Endothelial cell of umbilical vein (primary cell): ENCODE results near the gene MTERF1. TPM values are rescaled to one million over a fixed set of nuclear protein-coding genes. Genes with fewer than 3 reads are reported as not detected.

Experiments
- BruUV-seq: library from RNA; stranded (reverse); fragments of 400-500 nt; replicated peaks from 2 replicates; lab custom pipeline; 2021; lab: Mats Ljungman, UMichigan
- CTCF ChIA-PET: fragments of 300-600, 350-600 bp; sonication (Branson Sonifier 250); formaldehyde crosslinking; loops from one replicate; lab custom pipeline; 2021; ENCODE audit warnings: antibody characterized with exemption, inconsistent platforms; lab: Charles Lee
- POLR2A ChIA-PET: fragments of 300-600, 350-600 bp; sonication (Branson Sonifier 250); formaldehyde crosslinking; loops from one replicate; lab custom pipeline; 2021; ENCODE audit warnings: antibody characterized with exemption, inconsistent platforms; lab: Charles Lee
- DNase-seq: peaks from one replicate; pipeline ENCODE4 v3.0.0-alpha.2; 2011; ENCODE audit warnings: low read depth, low spot score
- FAIRE-seq: peaks from 2 replicates; lab custom pipeline; 2011; peaks lifted over from hg19 to GRCh38; lab: Jason Lieb, UNC
- H2AFZ ChIP-seq: 2 replicates; pipeline ENCODE4 v1.6.0; 2012; ENCODE audit warnings: low read depth, low read length, control low read depth, inconsistent platforms
- H3K27ac ChIP-seq: 2 replicates; pipeline ENCODE4 v1.5.1; 2011; ENCODE audit warnings: low read depth, mild to moderate bottlenecking, control low read depth, low read length, moderate library complexity; ENCODE audit not compliant: insufficient read depth
- H3K27me3 ChIP-seq, 2 experiments: 2 replicates each; pipeline versions ENCODE4 v1.6.0 to v1.6.1; 2011; ENCODE audit warnings: low read length in 2 of 2, mixed read lengths in 1 of 2; ENCODE audit not compliant: control insufficient read depth in 2 of 2, insufficient read depth in 2 of 2
- H3K36me3 ChIP-seq, 2 experiments: 2 replicates in 1 of 2; 3 replicates in 1 of 2; pipeline ENCODE4 v1.5.1; 2011; ENCODE audit warnings: low read length in 2 of 2, mild to moderate bottlenecking in 1 of 2, moderate library complexity in 1 of 2; ENCODE audit not compliant: control insufficient read depth in 2 of 2, insufficient read depth in 2 of 2; ENCODE audit errors: extremely low read depth in 1 of 2
- H3K4me1 ChIP-seq: 3 replicates; pipeline ENCODE4 v1.5.1; 2011; ENCODE audit warnings: mild to moderate bottlenecking, low read length; ENCODE audit not compliant: control insufficient read depth, insufficient read depth; ENCODE audit errors: extremely low read depth
- H3K4me2 ChIP-seq: 2 replicates; pipeline ENCODE4 v1.6.1; 2011; ENCODE audit warnings: low read length, control low read depth, mixed read lengths; ENCODE audit not compliant: insufficient read depth
- H3K4me3 ChIP-seq, 3 experiments: fragments of 200-600 bp in 1 of 3; sonication (generic), shearing (Covaris generic) in 1 of 3; replicated peaks in 1 of 3; 2 replicates each; pipeline ENCODE4 v1.5.1; 2011 to 2016; ENCODE audit warnings: control low read depth in 3 of 3, low read length in 3 of 3, mild to moderate bottlenecking in 2 of 3, inconsistent platforms in 1 of 3, low read depth in 1 of 3, moderate library complexity in 1 of 3; ENCODE audit not compliant: insufficient read depth in 1 of 3
- H3K79me2 ChIP-seq: 2 replicates; pipeline ENCODE4 v1.6.0; 2012; ENCODE audit warnings: low read length, inconsistent platforms; ENCODE audit not compliant: control insufficient read depth, insufficient read depth
- H3K9ac ChIP-seq: replicated peaks from 2 replicates; pipeline ENCODE3; 2011; ENCODE audit warnings: low read length, control low read depth; ENCODE audit not compliant: insufficient read depth; ENCODE audit errors: extremely low read depth
- H3K9me1 ChIP-seq: replicated peaks from 3 replicates; pipeline ENCODE4 v1.6.0; 2011; ENCODE audit warnings: mild to moderate bottlenecking, low read length; ENCODE audit not compliant: control insufficient read depth, insufficient read depth; ENCODE audit errors: extremely low read depth
- H3K9me3 ChIP-seq: replicated peaks from 2 replicates; pipeline ENCODE4 v1.5.1; 2012; ENCODE audit warnings: low read length, inconsistent platforms; ENCODE audit not compliant: control insufficient read depth, insufficient read depth
- H4K20me1 ChIP-seq: replicated peaks from 2 replicates; pipeline ENCODE3; 2011; ENCODE audit warnings: mild to moderate bottlenecking, low read length; ENCODE audit not compliant: control insufficient read depth, insufficient read depth; ENCODE audit errors: extremely low read depth
- EZH2 ChIP-seq: IDR thresholded peaks from 2 replicates; pipeline ENCODE4 v1.6.1; 2012; ENCODE audit warnings: borderline replicate concordance, low read depth, mild to moderate bottlenecking, moderate library complexity, low read length, inconsistent platforms; ENCODE audit not compliant: severe bottlenecking
- FOS ChIP-seq: IDR thresholded peaks from 2 replicates; pipeline ENCODE4 v1.6.1; 2011; ENCODE audit warnings: mild to moderate bottlenecking, low read length, moderate library complexity, borderline replicate concordance; ENCODE audit not compliant: insufficient read depth
- GATA2 ChIP-seq: IDR thresholded peaks from 2 replicates; pipeline ENCODE4 v1.7.0; 2011; ENCODE audit warnings: low read depth, mild to moderate bottlenecking, moderate library complexity, mixed read lengths, low read length; ENCODE audit not compliant: insufficient read length, insufficient read depth
- JUN ChIP-seq: IDR thresholded peaks from 2 replicates; pipeline ENCODE4 v1.6.1; 2011; ENCODE audit warnings: borderline replicate concordance, low read depth; ENCODE audit not compliant: insufficient read length, insufficient read depth
- MYC ChIP-seq: IDR thresholded peaks from one replicate; pipeline ENCODE4 v1.6.1; 2011; ENCODE audit warnings: mild to moderate bottlenecking, low read depth, low read length
- POLR2A ChIP-seq: IDR thresholded peaks from 2 replicates; pipeline ENCODE4 v1.6.1; 2012; ENCODE audit warnings: low read depth, mild to moderate bottlenecking, control low read depth, low read length
- POLR2AphosphoS5 ChIP-seq: IDR thresholded peaks from 2 replicates; pipeline ENCODE4 v1.6.1; 2012; ENCODE audit warnings: low read depth, mild to moderate bottlenecking, control low read depth, low read length, moderate library complexity; ENCODE audit not compliant: insufficient read depth
- dilution Hi-C: fragments of 300-500 bp; cut with MboI; formaldehyde crosslinking; loops from one replicate; pipeline ENCODE4 v1.15.0; 2019; ENCODE audit warnings: low sequenced_read_pairs; ENCODE audit not compliant: extremely low pct_ligation_motif_present
- intact Hi-C: fragments of 100-400 bp; cut with micrococcal nuclease; formaldehyde crosslinking; loops from one replicate; pipeline ENCODE4 v1.10.0; 2022
- polyA plus RNA-seq, 4 experiments: library from polyadenylated mRNA; depleted of rRNA in 3 of 4; stranded (reverse) in 3 of 4; unstranded in 1 of 4; fragments of >200 nt; gene quantifications; 2 replicates each; pipeline versions ENCODE4 v1.2.1 to v1.2.3, GENCODE V29; 2011 to 2012; ENCODE audit warnings: missing spikeins in 1 of 4
- total RNA-seq: library from RNA; stranded (reverse); gene quantifications from 2 replicates; pipeline ENCODE4 v1.2.3, GENCODE V29; 2021
- TF ChIP-seq, protein P1 (sequence below), 2 donors: IDR thresholded peaks; 1 replicate in 1 of 2; 2 replicates in 1 of 2; pipeline ENCODE4 v1.5.1; 2011; ENCODE audit warnings: low read length in 2 of 2, mild to moderate bottlenecking in 2 of 2, moderate library complexity in 2 of 2, control low read depth in 1 of 2, inconsistent platforms in 1 of 2, low read depth in 1 of 2; ENCODE audit not compliant: insufficient read depth in 1 of 2; ENCODE audit errors: extremely low read depth in 1 of 2
- TF ChIP-seq, protein P2 (sequence below): IDR thresholded peaks from 2 replicates; pipeline ENCODE4 v1.6.1; 2011; ENCODE audit not compliant: insufficient read depth, insufficient read length

Gene MTERF1
- total and polyA plus RNA-seq, 2 donors (not counting 3 experiments of a cell fraction or from before 2014, with no cell fraction given) = 3.1 to 10.2 TPM

DNA sequence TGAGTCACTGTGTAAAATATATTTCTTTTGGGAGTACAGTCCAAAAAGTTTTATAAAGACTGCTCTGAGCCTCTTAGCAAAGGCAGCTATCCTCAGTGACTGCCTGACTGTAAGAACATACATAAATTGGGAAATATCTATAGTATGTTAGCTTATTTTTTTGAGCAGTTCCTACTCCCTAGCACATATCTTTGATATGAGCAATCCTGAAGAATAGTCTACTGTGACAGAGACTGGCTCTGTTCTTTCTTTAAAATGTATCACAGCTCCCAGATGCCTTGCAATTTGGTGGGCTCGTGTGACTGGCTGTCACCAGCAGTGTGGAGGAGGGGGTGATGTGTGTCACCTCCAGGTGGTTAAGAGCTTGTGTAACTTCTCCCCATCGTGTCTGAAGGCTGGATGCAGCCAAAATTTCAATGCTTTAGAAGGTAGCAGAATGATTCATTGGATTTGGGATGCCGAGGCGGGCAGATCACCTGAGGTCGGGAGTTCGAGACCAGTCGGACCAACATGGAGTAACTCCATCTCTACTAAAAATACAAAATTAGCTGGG, 47.9 kb downstream of the MTERF1 start:
- Histone ChIP-seq H3K4me1 (no peaks in the 10 kb centered on the region), H3K79me2 (no peaks in the 10 kb centered on the region), H3K27ac (no peak overlapping the region), H3K27me3 (no peaks in the 10 kb centered on the region), H3K36me3 (no peaks in the 10 kb centered on the region), H3K4me2 (no peak overlapping the region), H3K4me3 (no peak overlapping the region), H3K9ac (no peak overlapping the region), H3K9me1 (no peaks in the 10 kb centered on the region), H2AFZ (no peak overlapping the region), H4K20me1 (no peaks in the 10 kb centered on the region), H3K9me3 (no peaks in the 10 kb centered on the region)
- ChIA-PET POLR2A (no interaction called here), CTCF (interaction anchor here (0.8 to 4.2 kb wide), 4 partner anchors 20 to 628 kb away, joined by 3 to 48 read pairs (median 4); partner anchors contain the start of gene MTERF1)
- no peak for DNase-seq
- intact Hi-C loops (no loop called here), dilution Hi-C loops (no loop called here)
- no peak for FAIRE-seq
- TF ChIP-seq FOS (no peak), MYC (no peak), JUN (no peak), POLR2AphosphoS5 (no peak), POLR2A (no peak), EZH2 (no peak), GATA2 (no peak)
- TF ChIP-seq, protein P1, sequence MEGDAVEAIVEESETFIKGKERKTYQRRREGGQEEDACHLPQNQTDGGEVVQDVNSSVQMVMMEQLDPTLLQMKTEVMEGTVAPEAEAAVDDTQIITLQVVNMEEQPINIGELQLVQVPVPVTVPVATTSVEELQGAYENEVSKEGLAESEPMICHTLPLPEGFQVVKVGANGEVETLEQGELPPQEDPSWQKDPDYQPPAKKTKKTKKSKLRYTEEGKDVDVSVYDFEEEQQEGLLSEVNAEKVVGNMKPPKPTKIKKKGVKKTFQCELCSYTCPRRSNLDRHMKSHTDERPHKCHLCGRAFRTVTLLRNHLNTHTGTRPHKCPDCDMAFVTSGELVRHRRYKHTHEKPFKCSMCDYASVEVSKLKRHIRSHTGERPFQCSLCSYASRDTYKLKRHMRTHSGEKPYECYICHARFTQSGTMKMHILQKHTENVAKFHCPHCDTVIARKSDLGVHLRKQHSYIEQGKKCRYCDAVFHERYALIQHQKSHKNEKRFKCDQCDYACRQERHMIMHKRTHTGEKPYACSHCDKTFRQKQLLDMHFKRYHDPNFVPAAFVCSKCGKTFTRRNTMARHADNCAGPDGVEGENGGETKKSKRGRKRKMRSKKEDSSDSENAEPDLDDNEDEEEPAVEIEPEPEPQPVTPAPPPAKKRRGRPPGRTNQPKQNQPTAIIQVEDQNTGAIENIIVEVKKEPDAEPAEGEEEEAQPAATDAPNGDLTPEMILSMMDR (IDR thresholded peaks at IDR 0.05; ENCODE audit: extremely low read depth in 1 of 2, insufficient read depth in 1 of 2, low read depth in 1 of 2, low read length in 2 of 2) = no peak
- TF ChIP-seq, protein P2, sequence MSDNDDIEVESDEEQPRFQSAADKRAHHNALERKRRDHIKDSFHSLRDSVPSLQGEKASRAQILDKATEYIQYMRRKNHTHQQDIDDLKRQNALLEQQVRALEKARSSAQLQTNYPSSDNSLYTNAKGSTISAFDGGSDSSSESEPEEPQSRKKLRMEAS = no peak
- BruUV-seq = no TSS peak
